ENCODE data around the gene TAS2R31.

Gene TAS2R31

DNA sequence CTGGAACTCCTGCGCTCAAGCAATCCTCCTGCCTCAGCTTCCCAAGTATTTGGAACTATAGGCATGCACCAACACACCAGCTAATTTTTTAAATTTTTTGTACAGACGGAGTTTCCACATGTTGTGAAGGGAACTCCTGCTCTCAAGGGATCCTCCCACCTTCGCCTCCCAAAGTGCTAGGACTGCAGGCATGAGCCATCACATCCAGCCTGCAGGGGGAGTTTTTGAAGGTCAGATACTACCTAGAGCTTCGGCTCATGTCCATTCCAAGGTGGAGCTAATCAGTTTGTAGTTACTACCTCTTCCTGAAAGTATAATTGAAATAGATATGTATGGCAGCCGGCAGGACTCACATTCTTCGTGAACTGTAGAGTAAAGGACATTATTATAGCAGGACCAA, 5.1 kb downstream of the TAS2R31 start:
- peaks cover 7 to 8% of the 10 kb centered on the region in 2 donors for H3K9me3 Mint-ChIP-seq
- H3K4me1 Mint-ChIP-seq: no peaks in the 10 kb centered on the region
- DNase-seq: no peak
- H3K4me3 Mint-ChIP-seq: no peak overlapping the region
- H3K27me3 Mint-ChIP-seq: no peaks in the 10 kb centered on the region
- H3K27ac Mint-ChIP-seq: no peak overlapping the region
- ATAC-seq: no peak

GRCh38 chr12:11023387-11023786, 7.8 kb downstream of the TAS2R31 start:
- Mint-ChIP-seq H3K4me3 (no peak overlapping the region), H3K27ac (no peak overlapping the region), H3K27me3 (no peaks in the 10 kb centered on the region), H3K4me1 (no peaks in the 10 kb centered on the region), H3K9me3 (peaks cover 7 to 8% of the 10 kb centered on the region in 2 donors)
- no peak for ATAC-seq
- DNase-seq: no peak

DNA sequence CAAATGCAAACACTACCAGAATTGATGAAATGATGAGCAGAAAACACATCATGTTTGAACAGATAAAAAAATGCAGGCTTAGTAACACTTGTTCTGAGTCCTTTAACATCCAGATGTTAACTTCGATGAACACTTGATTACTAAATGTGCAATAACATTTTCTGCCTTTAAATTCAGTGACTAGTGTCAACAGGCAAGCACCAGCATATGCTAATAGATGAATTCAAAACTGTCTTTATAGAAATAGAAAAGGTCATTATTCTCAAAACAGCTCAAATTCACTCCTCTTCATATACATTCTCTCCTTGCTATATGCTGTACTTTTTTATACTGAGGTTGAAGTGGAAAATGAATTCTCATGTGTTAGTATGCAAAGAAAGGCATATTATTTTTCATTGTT, 8.7 kb downstream of the TAS2R31 start, which contains the start of gene TAS2R19:
Gene TAS2R19 (minus strand): TSS at position 101 of the 400 bp plus-strand sequence. CDS start 49 bp downstream, at position 52.
- no peak within 1 kb of the TSS for H3K27ac Mint-ChIP-seq
- DNase-seq: no peak

DNA sequence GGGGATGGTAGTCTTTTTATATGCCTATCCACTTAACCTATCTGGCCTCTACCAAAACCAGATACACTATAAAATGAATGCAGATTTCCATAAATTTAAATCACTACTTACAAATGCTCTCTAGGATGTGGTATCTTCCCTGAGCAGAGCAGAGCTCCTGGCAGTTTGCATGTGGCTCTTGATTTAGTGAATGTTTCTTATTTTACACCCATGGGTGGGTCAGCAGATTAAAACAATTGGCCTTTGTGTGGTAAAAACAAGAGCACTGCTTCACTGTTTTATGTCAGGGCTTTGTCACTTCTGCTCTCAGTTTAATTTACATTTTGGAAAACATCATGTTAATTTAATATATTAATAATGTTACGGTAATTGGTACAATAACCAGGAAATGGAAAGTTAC, 14.3 kb downstream of the TAS2R31 start:
- Mint-ChIP-seq H3K9me3 (no peaks in the 10 kb centered on the region), H3K27ac (no peak overlapping the region), H3K4me3 (no peak overlapping the region), H3K4me1 (peaks cover 18% of the 10 kb centered on the region), H3K27me3 (no peaks in the 10 kb centered on the region)
- ATAC-seq: no peak
- no peak for DNase-seq

More for the DNA sequence above, 8.7 kb downstream of the TAS2R31 start, which contains the start of gene TAS2R19:
- Mint-ChIP-seq H3K4me1 (no peaks in the 10 kb centered on the region), H3K4me3 (no peak within 1 kb of the TSS), H3K27me3 (no peaks in the 10 kb centered on the region), H3K9me3 (peaks cover 7 to 8% of the 10 kb centered on the region in 2 donors)
- no peak for ATAC-seq

- Mint-ChIP-seq H3K9me3 (no peaks in the 10 kb centered on the region), H3K4me3 (no peak overlapping the region), H3K27ac (no peak overlapping the region), H3K27me3 (no peaks in the 10 kb centered on the region), H3K4me1 (peaks cover 18% of the 10 kb centered on the region)
- DNase-seq (no peak), ATAC-seq (no peak)
These were observed 15.3 kb downstream of the TAS2R31 start for GRCh38 chr12:11015775-11016430.

- H3K9me3 Mint-ChIP-seq: no peaks in the 10 kb centered on the region
- H3K27ac Mint-ChIP-seq: no peak overlapping the region
- no peak for DNase-seq
- H3K4me3 Mint-ChIP-seq: no peak overlapping the region
- no peaks in the 10 kb centered on the region for H3K27me3 Mint-ChIP-seq
- H3K4me1 Mint-ChIP-seq: peaks cover 18% of the 10 kb centered on the region
- no peak for ATAC-seq
These were observed 17.0 kb downstream of the TAS2R31 start for GRCh38 chr12:11014234-11014633.

DNA sequence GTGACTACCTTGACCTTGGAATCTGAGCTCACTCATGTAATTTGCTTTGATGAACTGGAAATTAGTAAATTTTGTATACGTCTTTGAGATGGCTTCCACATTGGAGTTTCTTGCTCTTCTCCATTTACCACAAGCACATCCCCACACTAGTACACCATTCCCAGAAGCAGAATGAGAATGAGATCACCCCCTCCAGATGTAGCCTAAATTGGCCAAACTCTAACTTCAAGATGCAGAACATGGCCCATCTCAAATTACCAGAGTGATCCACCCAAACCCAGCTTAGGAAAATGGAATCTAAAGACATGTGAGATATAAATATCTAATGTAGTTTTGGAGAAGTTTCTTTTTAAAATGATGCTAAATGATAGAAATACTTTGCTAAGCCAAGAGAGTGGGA, 23.6 kb downstream of the TAS2R31 start:
- no peaks in the 10 kb centered on the region for H3K9me3 Mint-ChIP-seq
- H3K4me1 Mint-ChIP-seq: no peaks in the 10 kb centered on the region
- ATAC-seq: no peak
- no peak overlapping the region for H3K4me3 Mint-ChIP-seq
- H3K27me3 Mint-ChIP-seq: no peaks in the 10 kb centered on the region
- H3K27ac Mint-ChIP-seq: no peak overlapping the region
- no peak for DNase-seq

GRCh38 chr12:10998204-10998603, 33.0 kb downstream of the TAS2R31 start, which contains the start of gene TAS2R20:
TSS of gene TAS2R20 (minus strand) at chr12:10998304. CDS start at chr12:10997875, 429 bp downstream.
- DNase-seq: no peak
- Mint-ChIP-seq H3K4me3 (no peak within 1 kb of the TSS), H3K27ac (peak within 1 kb of the TSS in 1 of 2 donors; percentile 27), H3K9me3 (peaks cover 5 to 7% of the 10 kb centered on the region in 2 donors), H3K27me3 (no peaks in the 10 kb centered on the region), H3K4me1 (no peaks in the 10 kb centered on the region)
- no peak for ATAC-seq

- no peak for ATAC-seq
- Mint-ChIP-seq H3K4me1 (no peaks in the 10 kb centered on the region), H3K9me3 (peaks cover 9 to 11% of the 10 kb centered on the region in 2 donors), H3K27me3 (no peaks in the 10 kb centered on the region), H3K27ac (no peak overlapping the region), H3K4me3 (no peak overlapping the region)
- no peak for DNase-seq
These were observed 36.9 kb downstream of the TAS2R31 start for GRCh38 chr12:10994307-10994706.

- H3K27me3 Mint-ChIP-seq: peaks cover 11% of the 10 kb centered on the region
- no peak for DNase-seq
- peak; percentile 76 for ATAC-seq
- H3K4me3 Mint-ChIP-seq: no peak overlapping the region
- peaks cover 9 to 11% of the 10 kb centered on the region in 2 donors for H3K9me3 Mint-ChIP-seq
- H3K27ac Mint-ChIP-seq: no peak overlapping the region
- H3K4me1 Mint-ChIP-seq: peaks cover 9% of the 10 kb centered on the region
These were observed 42.1 kb downstream of the TAS2R31 start for GRCh38 chr12:10989107-10989506.

GRCh38 chr12:10986812-10987211, 44.4 kb downstream of the TAS2R31 start, which contains the start of gene TAS2R50:
TSS of gene TAS2R50 (minus strand) at chr12:10986912. CDS start at chr12:10986860, 52 bp downstream.
- no peak for DNase-seq
- no peak within 1 kb of the TSS for H3K27ac Mint-ChIP-seq
- no peak within 1 kb of the TSS for H3K4me3 Mint-ChIP-seq
- H3K27me3 Mint-ChIP-seq: peaks cover 11% of the 10 kb centered on the region
- ATAC-seq: no peak
- H3K4me1 Mint-ChIP-seq: peaks cover 26% of the 10 kb centered on the region
- peaks cover 9 to 11% of the 10 kb centered on the region in 2 donors for H3K9me3 Mint-ChIP-seq

DNA sequence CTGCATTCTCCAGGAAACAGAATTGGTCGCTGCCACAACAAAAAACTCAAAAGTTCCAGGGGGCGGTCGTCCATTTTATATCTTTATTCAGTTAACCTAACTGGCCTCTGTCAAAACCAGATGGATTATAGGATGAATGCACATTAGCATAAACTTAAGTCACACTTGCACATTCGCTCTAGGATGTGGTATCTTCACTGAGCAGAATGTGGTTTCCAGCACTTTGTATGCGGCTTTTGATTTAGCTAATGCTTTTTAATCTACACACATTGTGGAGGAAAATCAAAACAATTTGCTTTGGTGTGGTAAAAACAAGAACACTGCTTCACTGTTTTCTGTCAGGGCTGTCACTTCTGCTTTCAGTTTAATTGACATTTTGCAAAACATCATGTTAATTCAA, 49.0 kb downstream of the TAS2R31 start:
- H3K27ac Mint-ChIP-seq: no peak overlapping the region
- H3K9me3 Mint-ChIP-seq: no peaks in the 10 kb centered on the region
- H3K4me3 Mint-ChIP-seq: no peak overlapping the region
- H3K4me1 Mint-ChIP-seq: peaks cover 38% of the 10 kb centered on the region
- peak; percentile 44 to 67 for DNase-seq
- ATAC-seq: peak; percentile 99
- peaks cover 20% of the 10 kb centered on the region for H3K27me3 Mint-ChIP-seq

Data from stimulated activated naive CD8-positive, alpha-beta T cell treated with anti-CD3 and anti-CD28 coated beads, Interleukin-15, amount 100 ng/mL, for 72 hours (primary cell).